ENCODE results near the gene RIPK4.

DNA sequence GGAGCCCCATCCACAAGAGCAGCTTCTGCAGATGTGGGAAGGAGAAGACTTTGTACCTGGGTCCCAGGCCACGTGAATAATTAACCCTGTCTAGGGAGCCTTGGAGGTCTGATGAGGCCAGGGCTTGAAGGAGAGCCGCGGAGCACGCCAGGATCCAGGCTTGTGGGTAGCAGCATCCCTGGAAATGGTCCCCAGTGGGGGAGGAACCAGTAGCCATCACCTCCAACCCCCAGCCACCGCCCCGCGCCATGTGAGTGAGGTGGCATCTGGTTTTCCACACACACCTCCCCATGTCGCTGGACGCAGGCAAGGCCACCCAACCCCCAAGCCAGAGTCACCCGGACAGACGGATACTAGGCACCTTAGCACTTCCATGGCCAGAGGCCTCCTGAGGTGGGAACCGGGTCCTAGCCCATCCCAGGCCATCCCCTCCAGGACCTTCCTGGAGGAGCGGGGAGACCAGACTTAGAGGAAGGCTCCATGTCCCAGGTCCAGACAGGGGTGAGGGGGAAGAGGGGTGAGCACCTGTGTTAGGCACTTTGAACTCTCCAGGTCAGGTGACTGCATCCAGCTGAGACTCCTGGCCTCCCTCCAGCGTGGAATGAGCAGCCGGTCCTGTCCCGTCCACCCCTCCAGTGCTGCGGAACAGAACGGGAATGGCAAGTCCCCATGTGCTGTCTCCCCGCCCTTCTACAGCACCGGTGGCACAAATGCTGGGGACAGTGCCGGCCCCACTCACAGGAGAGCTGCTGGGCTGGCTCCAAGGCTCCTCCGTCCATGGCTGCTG lies 53.2 kb downstream of the RIPK4 start:
- TF ChIP-seq CTCF (IDR thresholded peaks at IDR 0.05; ENCODE audit: insufficient read depth, low read depth, low read length) (no peak), EZH2 (IDR thresholded peaks at IDR 0.05; ENCODE audit: insufficient read depth, low read length) (no peak)
